OCI-LY7 (cell line): ENCODE measurements around the gene CARMIL1. TPM values are rescaled to one million over a fixed set of nuclear protein-coding genes. Genes with fewer than 3 reads are reported as not detected.
A peak's percentile ranks its signal among the peaks of the same experiment; 100 is the strongest.

Experiments used
- BruUV-seq: library from RNA; stranded (reverse); fragments of 400-500 nt; replicated peaks from 2 replicates; lab custom pipeline; 2021; lab: Mats Ljungman, UMichigan
- CTCF ChIA-PET: fragments of 300-600 bp; sonication (Branson Sonifier 250); formaldehyde crosslinking; loops from one replicate; lab custom pipeline; 2022; ENCODE audit warnings: antibody characterized with exemption; ENCODE audit not compliant: unreplicated experiment; lab: Charles Lee
- POLR2A ChIA-PET: fragments of 300-600 bp; sonication (Branson Sonifier 250); formaldehyde crosslinking; loops from one replicate; lab custom pipeline; 2022; ENCODE audit warnings: antibody characterized with exemption; lab: Charles Lee
- DNase-seq: peaks from one replicate; pipeline ENCODE4 v3.0.0-alpha.2; 2015; ENCODE audit warnings: low spot score
- H2AFZ ChIP-seq: fragments of 200-600 bp; sonication (generic), shearing (Covaris generic); 2 replicates; pipeline ENCODE4 v1.6.1; 2014; ENCODE audit warnings: mild to moderate bottlenecking, antibody characterized with exemption, low read length, moderate library complexity
- H3K27ac ChIP-seq: fragments of 200-600 bp; sonication (generic); 2 replicates; pipeline ENCODE4 v1.5.1; 2014; ENCODE audit warnings: mixed run types, low read depth, mild to moderate bottlenecking, moderate library complexity, low read length, inconsistent platforms; ENCODE audit not compliant: poor library complexity, severe bottlenecking
- H3K36me3 ChIP-seq: fragments of 200-600 bp; sonication (generic); 2 replicates; pipeline ENCODE4 v1.6.1; 2014; ENCODE audit warnings: mild to moderate bottlenecking, antibody characterized with exemption, low read length, moderate library complexity, mixed read lengths; ENCODE audit not compliant: insufficient read depth
- H3K4me1 ChIP-seq: fragments of 200-600 bp; sonication (generic); 2 replicates; pipeline ENCODE4 v1.5.1; 2014; ENCODE audit warnings: mild to moderate bottlenecking, low read length; ENCODE audit not compliant: insufficient read depth, poor library complexity, severe bottlenecking
- H3K4me2 ChIP-seq: fragments of 200-600 bp; sonication (generic); 2 replicates; pipeline ENCODE4 v1.6.1; 2014; ENCODE audit warnings: mild to moderate bottlenecking, low read length
- H3K4me3 ChIP-seq: fragments of 200-600 bp; sonication (generic); 2 replicates; pipeline ENCODE4 v1.5.1; 2014; ENCODE audit warnings: mild to moderate bottlenecking, low read depth, low read length; ENCODE audit not compliant: poor library complexity, severe bottlenecking
- H3K79me2 ChIP-seq: fragments of 200-600 bp; sonication (generic); 2 replicates; pipeline ENCODE4 v1.6.1; 2016; ENCODE audit warnings: low read depth, mild to moderate bottlenecking, low read length, moderate library complexity, mixed read lengths; ENCODE audit not compliant: insufficient read depth
- H3K9me2 ChIP-seq: fragments of 200-600 bp; sonication (generic); 2 replicates; pipeline ENCODE4 v1.6.1; 2016; ENCODE audit warnings: mild to moderate bottlenecking, low read length, mixed read lengths; ENCODE audit not compliant: insufficient read depth
- H3K9me3 ChIP-seq: fragments of 200-600 bp; sonication (generic); 2 replicates; pipeline ENCODE4 v1.6.1; 2014; ENCODE audit warnings: mild to moderate bottlenecking, mixed run types, low read length, mixed read lengths
- H4K20me1 ChIP-seq: fragments of 200-600 bp; sonication (generic); 2 replicates; pipeline ENCODE4 v1.6.1; 2014; ENCODE audit warnings: mild to moderate bottlenecking, antibody characterized with exemption, low read length, moderate library complexity, mixed read lengths; ENCODE audit not compliant: insufficient read depth
- CTCF ChIP-seq: fragments of 200-600 bp; sonication (generic); conservative IDR thresholded peaks from 2 replicates; pipeline ENCODE4 v1.5.1; 2014; ENCODE audit warnings: mild to moderate bottlenecking, antibody characterized with exemption, low read length, moderate library complexity, mixed read lengths
- EZH2phosphoT487 ChIP-seq: fragments of 200-600 bp; sonication (generic); IDR thresholded peaks from 2 replicates; pipeline ENCODE4 v1.6.1; 2018; ENCODE audit warnings: low read depth, borderline replicate concordance, mild to moderate bottlenecking, mixed run types, antibody characterized with exemption, low read length, moderate library complexity, mixed read lengths
- intact Hi-C: fragments of 100-400 bp; cut with micrococcal nuclease; formaldehyde crosslinking; loops from one replicate; pipeline ENCODE4 v1.10.0; 2022; ENCODE audit not compliant: unreplicated experiment
- total RNA-seq, 2 experiments: library from RNA; depleted of rRNA in 1 of 2; stranded (reverse); fragments of >200 nt in 1 of 2; shearing (Covaris generic) in 1 of 2; gene quantifications; 2 replicates each; pipeline ENCODE4 v1.2.3, GENCODE V29; 2014 to 2022

Gene CARMIL1
- total RNA-seq, 2 experiments from 2014 or later, result 25.5 to 40.1 TPM

- intact Hi-C loops, result no loop called here
- DNase-seq, result no peak
- peak overlapping the region; percentile 23; the same call in 1 of the 2 replicates for H3K4me2 ChIP-seq
- ChIA-PET CTCF (interaction anchor here (0.6 to 1.1 kb wide), 2 partner anchors 13 to 212 kb away, joined by 3 read pairs; no protein-coding TSS in a partner anchor), POLR2A (interaction anchor here (0.6 to 1.4 kb wide), 5 partner anchors 48 to 759 kb away, joined by 3 to 7 read pairs (median 5); no protein-coding TSS in a partner anchor)
- no TSS peak for BruUV-seq
- no peak overlapping the region for H3K27ac ChIP-seq
- no peaks in the 10 kb centered on the region for H3K9me2 ChIP-seq
- H4K20me1 ChIP-seq, result no peaks in the 10 kb centered on the region
- H2AFZ ChIP-seq, result no peak overlapping the region
- no peaks in the 10 kb centered on the region for H3K9me3 ChIP-seq
- H3K36me3 ChIP-seq, result peaks cover 38% of the 10 kb centered on the region
- no peaks in the 10 kb centered on the region for H3K79me2 ChIP-seq
- H3K4me3 ChIP-seq, result no peak overlapping the region
- TF ChIP-seq EZH2phosphoT487 (no peak), CTCF (no peak)
- H3K4me1 ChIP-seq, result peaks cover 13% of the 10 kb centered on the region
Measured at GRCh38 chr6:25477006-25477590, 197.9 kb downstream of the CARMIL1 start.

- Histone ChIP-seq H3K36me3 (peaks cover 32% of the 10 kb centered on the region), H3K27ac (no peak overlapping the region), H3K4me1 (peaks cover 13% of the 10 kb centered on the region), H4K20me1 (no peaks in the 10 kb centered on the region), H3K4me3 (no peak overlapping the region), H3K79me2 (no peaks in the 10 kb centered on the region), H3K9me3 (no peaks in the 10 kb centered on the region), H3K4me2 (no peak overlapping the region), H2AFZ (no peak overlapping the region), H3K9me2 (no peaks in the 10 kb centered on the region)
- intact Hi-C loops, result no loop called here
- TF ChIP-seq CTCF (no peak), EZH2phosphoT487 (no peak)
- ChIA-PET POLR2A (no interaction called here), CTCF (no interaction called here)
- no TSS peak for BruUV-seq
- DNase-seq, result no peak
Measured at GRCh38 chr6:25478973-25479372, 199.8 kb downstream of the CARMIL1 start.

- intact Hi-C loops, result no loop called here
- no peak for DNase-seq
- no TSS peak for BruUV-seq
Measured at GRCh38 chr6:25481267-25481666, 202.1 kb downstream of the CARMIL1 start.

More at GRCh38 chr6:25481267-25481666, 202.1 kb downstream of the CARMIL1 start:
- Histone ChIP-seq H3K27ac (no peak overlapping the region), H3K9me3 (no peaks in the 10 kb centered on the region), H3K36me3 (peaks cover 24% of the 10 kb centered on the region), H3K4me3 (no peak overlapping the region), H3K79me2 (no peaks in the 10 kb centered on the region), H3K9me2 (no peaks in the 10 kb centered on the region), H3K4me2 (no peak overlapping the region), H3K4me1 (peaks cover 13% of the 10 kb centered on the region), H2AFZ (no peak overlapping the region), H4K20me1 (no peaks in the 10 kb centered on the region)
- TF ChIP-seq CTCF, result no peak
- TF ChIP-seq EZH2phosphoT487, result no peak
- ChIA-PET POLR2A (interaction anchor here (0.5 to 1.4 kb wide), 2 partner anchors 9 to 21 kb away, joined by 3 to 5 read pairs; no protein-coding TSS in a partner anchor), CTCF (no interaction called here)
